Mucosa of descending colon (tissue), 3 donors: Measurements from ENCODE around the gene ZFC3H1. TPM values are rescaled to one million over a fixed set of nuclear protein-coding genes. Genes with fewer than 3 reads are reported as not detected.

ENCODE experiments used
- ATAC-seq: fragments of 200-7000 bp; cut with Tn5 transposase; one replicate; pipeline ENCODE4 v1.9.1; 2020; ENCODE audit warnings: mild to moderate bottlenecking, moderate library complexity
- DNase-seq, 3 donors: peaks; one replicate each; pipeline ENCODE4 v3.0.0-alpha.2; 2020
- H3K36me3 ChIP-seq: fragments of 200-600 bp; one replicate; pipeline ENCODE4 v1.8.0; 2021; ENCODE audit warnings: low read depth, mild to moderate bottlenecking
- H3K4me1 ChIP-seq: fragments of 200-600 bp; one replicate; pipeline ENCODE4 v1.8.0; 2021; ENCODE audit warnings: low read depth, mild to moderate bottlenecking
- H3K4me3 ChIP-seq: fragments of 200-600 bp; one replicate; pipeline ENCODE4 v1.8.0; 2021; ENCODE audit warnings: mild to moderate bottlenecking
- H3K9me3 ChIP-seq: fragments of 200-600 bp; one replicate; pipeline ENCODE4 v1.8.0; 2021; ENCODE audit warnings: mild to moderate bottlenecking
- CTCF ChIP-seq: fragments of 200-600 bp; IDR thresholded peaks from one replicate; pipeline ENCODE4 v1.8.0; 2022; ENCODE audit warnings: antibody characterized with exemption, mild to moderate bottlenecking
- intact Hi-C, 2 donors: fragments of 100-400 bp; cut with DNase I in 1 of 2; cut with micrococcal nuclease in 1 of 2; formaldehyde crosslinking; loops; one replicate each; pipeline versions ENCODE4 v1.11.0 to v1.11.1; 2022; cut with DNase I, micrococcal nuclease
- total RNA-seq, 3 donors: library from RNA; stranded (reverse); fragmentation: NEBNext Ultra II Directional in 2 of 3; extraction: Animal tissue kit (Norgen Biotek cat#: 25700) in 2 of 3; gene quantifications; one replicate each; pipeline versions ENCODE4 v1.2.1 to v1.2.4, GENCODE V29; 2021 to 2023
- donor health status: DM: no; HTN: no; CAD: no; lungs with moderate emphysema.
- donor health status: DM: no; HTN: no; CAD: no.
- donor health status: DM: no; HTN: yes; CAD: no.

The ZFC3H1 gene
- total RNA-seq, 3 donors from 2014 or later, result 49.0 to 64.1 (median 57.0) TPM

DNA sequence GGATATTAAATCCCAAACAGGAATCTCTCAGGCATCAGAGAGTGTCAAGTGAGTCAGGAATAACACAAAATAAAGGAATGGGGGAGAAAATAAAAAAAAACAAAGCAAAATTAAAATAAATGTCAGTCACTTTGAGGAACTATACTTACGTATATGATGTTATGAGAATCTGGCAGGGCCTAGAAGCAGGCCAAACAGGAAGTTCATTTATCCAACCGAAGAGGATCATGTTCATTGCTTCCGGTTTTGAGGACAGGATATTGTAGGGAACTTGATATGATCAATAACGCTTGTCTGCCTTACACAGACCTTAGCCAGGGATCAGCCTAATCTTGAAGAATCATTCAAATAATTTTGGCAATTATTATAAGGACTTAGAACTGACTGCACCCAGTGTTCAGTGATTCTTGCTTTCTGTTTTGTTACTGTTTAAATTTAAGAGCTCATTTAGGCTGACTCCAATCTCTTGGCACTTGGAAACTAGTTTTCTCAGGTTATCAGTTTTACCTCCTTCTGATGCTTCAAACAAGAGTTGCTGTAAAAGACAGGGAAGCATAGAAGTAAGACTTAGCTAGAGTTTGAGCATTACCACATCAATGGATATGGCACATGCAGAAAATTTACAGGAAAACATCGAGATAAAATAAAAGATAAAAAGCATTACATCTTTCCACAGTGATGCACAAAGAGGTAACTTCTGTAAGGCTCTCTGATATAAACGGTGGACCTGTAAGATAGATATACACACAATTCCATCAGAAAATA lies 53.4 kb downstream of the ZFC3H1 start:
- DNase-seq, result no peak
- no peak overlapping the region for H3K4me3 ChIP-seq
- TF ChIP-seq CTCF, result no peak
- ATAC-seq, result no peak
- H3K9me3 ChIP-seq, result no peaks in the 10 kb centered on the region
- H3K36me3 ChIP-seq, result peaks cover 13% of the 10 kb centered on the region
- intact Hi-C loops, result no loop called here
- H3K4me1 ChIP-seq, result no peaks in the 10 kb centered on the region

DNA sequence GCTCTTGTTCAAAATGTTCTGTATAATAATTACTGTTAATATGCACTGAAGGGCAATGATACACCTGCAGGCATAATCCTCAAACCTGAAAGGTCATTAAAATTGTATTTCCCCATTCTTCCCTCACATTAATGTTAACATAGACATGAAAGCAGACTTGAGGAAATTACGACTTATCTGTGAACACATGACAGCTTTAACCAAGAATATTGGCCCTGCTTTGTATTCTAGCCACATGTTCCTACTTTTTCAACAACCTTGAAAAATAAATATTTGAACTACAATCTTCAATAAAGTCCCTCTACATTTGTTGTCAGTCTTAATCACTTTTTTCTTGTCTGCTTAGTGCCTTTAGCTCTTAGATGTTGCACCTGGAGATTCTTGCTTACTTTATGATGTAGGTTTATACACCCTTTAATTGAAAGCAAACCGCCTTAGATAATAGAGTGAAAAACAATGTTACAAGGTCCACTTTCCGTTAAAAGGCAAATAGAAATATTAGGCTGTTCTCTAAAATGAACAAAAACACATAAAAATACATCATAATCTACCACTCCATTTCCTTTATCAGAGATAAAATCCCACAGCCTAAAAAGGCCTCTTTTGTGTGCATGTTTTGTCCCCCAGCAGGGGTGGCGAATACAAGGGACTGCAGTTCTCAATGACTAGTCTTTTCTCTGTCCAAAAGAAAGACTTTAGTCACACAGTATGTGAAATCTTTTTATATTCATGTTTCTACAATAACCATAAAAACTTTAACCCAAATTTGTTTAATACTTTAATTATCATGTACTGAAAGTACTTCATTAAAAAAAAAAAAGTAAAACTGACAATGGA lies 55.9 kb downstream of the ZFC3H1 start:
- ATAC-seq (peak; percentile 61), DNase-seq (no peak)
- H3K4me1 ChIP-seq, result no peaks in the 10 kb centered on the region
- peaks cover 12% of the 10 kb centered on the region for H3K36me3 ChIP-seq
- H3K9me3 ChIP-seq, result no peaks in the 10 kb centered on the region
- intact Hi-C loops, result no loop called here
- no peak overlapping the region for H3K4me3 ChIP-seq
- TF ChIP-seq CTCF, result no peak

GRCh38 chr12:71605039-71605438 lies 58.6 kb downstream of the ZFC3H1 start:
- Histone ChIP-seq H3K4me3 (no peak overlapping the region), H3K36me3 (no peaks in the 10 kb centered on the region), H3K4me1 (no peaks in the 10 kb centered on the region), H3K9me3 (no peaks in the 10 kb centered on the region)
- no peak for ATAC-seq
- DNase-seq, result no peak
- no peak for TF ChIP-seq CTCF
- intact Hi-C loops, result no loop called here

DNA sequence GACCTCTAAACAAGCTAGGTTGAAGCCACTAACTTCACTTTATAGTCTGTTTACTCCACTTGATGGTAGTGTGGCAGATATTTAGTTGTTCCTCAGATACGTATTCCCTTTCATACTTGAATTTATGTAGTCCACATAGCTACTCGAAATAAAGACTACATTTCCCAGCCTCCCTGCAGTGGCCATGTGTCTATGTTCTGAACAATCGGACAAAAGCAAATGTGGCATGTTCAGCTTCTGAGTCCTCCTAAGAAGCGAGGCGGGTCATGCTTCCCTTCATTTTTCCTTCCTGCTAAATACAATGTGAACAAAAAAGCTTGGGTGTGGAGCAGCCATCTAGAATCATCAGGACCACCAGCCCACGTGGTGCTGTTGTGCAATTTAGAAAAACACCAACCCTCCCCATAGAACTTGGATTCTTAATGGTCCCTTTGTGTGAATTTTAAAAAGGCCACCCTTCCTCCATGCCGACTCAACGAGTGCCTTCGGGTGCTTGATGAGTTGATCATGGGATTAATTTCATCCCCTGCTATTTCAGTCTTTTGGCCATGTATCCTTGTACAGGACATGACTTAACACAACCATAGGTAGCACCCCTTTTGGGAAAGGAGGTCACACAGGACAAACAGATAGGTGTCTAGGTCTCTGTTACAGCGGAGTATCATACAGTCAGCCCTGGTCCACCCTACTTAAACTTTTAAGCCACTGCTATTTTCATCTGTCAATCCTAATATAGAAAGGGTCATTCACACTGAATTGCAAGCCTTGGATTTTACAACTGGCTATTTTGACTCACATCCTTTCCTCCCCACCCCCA lies 60.7 kb downstream of the ZFC3H1 start:
- H3K9me3 ChIP-seq, result no peaks in the 10 kb centered on the region
- DNase-seq (no peak), ATAC-seq (no peak)
- no peaks in the 10 kb centered on the region for H3K4me1 ChIP-seq
- no peak overlapping the region for H3K4me3 ChIP-seq
- H3K36me3 ChIP-seq, result no peaks in the 10 kb centered on the region
- no peak for TF ChIP-seq CTCF
- intact Hi-C loops, result no loop called here

- Histone ChIP-seq H3K4me3 (no peak overlapping the region), H3K36me3 (no peaks in the 10 kb centered on the region), H3K9me3 (no peaks in the 10 kb centered on the region), H3K4me1 (no peaks in the 10 kb centered on the region)
- DNase-seq, result no peak
- ATAC-seq, result no peak
- intact Hi-C loops, result no loop called here
- no peak for TF ChIP-seq CTCF
Observed at GRCh38 chr12:71601546-71601945, 62.1 kb downstream of the ZFC3H1 start.
